Activated B cell treated with CpG ODN at 0.5 μM for 24 hours (primary cell): ENCODE measurements around the gene UPB1. TPM values are rescaled to one million over a fixed set of nuclear protein-coding genes. Genes with fewer than 3 reads are reported as not detected.

Experiments used
- ATAC-seq: fragments of 200-7000 bp; cut with Tn5 transposase; one replicate; pipeline ENCODE4 v1.10.0; 2021; ENCODE audit warnings: low read depth, mild to moderate bottlenecking, moderate library complexity
- CTCF ChIA-PET: fragments of 350-600 bp; sonication (Branson Sonifier 250); formaldehyde crosslinking; loops from one replicate; lab custom pipeline; 2021; ENCODE audit warnings: antibody characterized with exemption; lab: Charles Lee
- POLR2A ChIA-PET: fragments of 350-600 bp; sonication (Branson Sonifier 250); formaldehyde crosslinking; loops from one replicate; lab custom pipeline; 2021; ENCODE audit warnings: antibody characterized with exemption; lab: Charles Lee
- DNase-seq: peaks from one replicate; pipeline ENCODE4 v3.0.0; 2022
- H3K27ac Mint-ChIP-seq: one replicate; pipeline ENCODE4 v1.8.0; 2020; ENCODE audit warnings: mixed read lengths
- H3K27me3 Mint-ChIP-seq: one replicate; pipeline ENCODE4 v1.8.0; 2021; ENCODE audit warnings: mixed read lengths
- H3K36me3 Mint-ChIP-seq: one replicate; pipeline ENCODE4 v1.8.0; 2021; ENCODE audit warnings: low read depth, mixed read lengths
- H3K4me1 Mint-ChIP-seq: one replicate; pipeline ENCODE4 v1.8.0; 2021; ENCODE audit warnings: mixed read lengths
- H3K4me3 Mint-ChIP-seq: one replicate; pipeline ENCODE4 v1.8.0; 2020; ENCODE audit warnings: mild to moderate bottlenecking, mixed read lengths
- H3K9me3 Mint-ChIP-seq: one replicate; pipeline ENCODE4 v1.8.0; 2020; ENCODE audit warnings: mixed read lengths
- CTCF ChIP-seq: fragments of 200-600 bp; IDR thresholded peaks from one replicate; pipeline ENCODE4 v1.8.0; 2022; ENCODE audit warnings: antibody characterized with exemption, mild to moderate bottlenecking
- intact Hi-C: fragments of 100-400 bp; cut with micrococcal nuclease; formaldehyde crosslinking; loops from one replicate; pipeline ENCODE4 v1.15.1; 2024
- total RNA-seq: library from RNA; stranded (reverse); gene quantifications from 2 replicates; pipeline ENCODE4 v1.2.3, GENCODE V29; 2022

The UPB1 gene
- total RNA-seq, 1 donor from 2014 or later = 1.3 TPM

- no peak for DNase-seq
- intact Hi-C loops = loop anchor here (2.0 kb wide), 1 partner anchor 53 kb away; the partner anchor contains the start of genes GUCD1 and SNRPD3
- ChIA-PET POLR2A (interaction anchor here (1.4 to 1.9 kb wide), 3 partner anchors 68 to 78 kb away, joined by 15 to 21 read pairs (median 16); partner anchors contain the start of gene ADORA2A), CTCF (interaction anchor here (0.7 to 3.8 kb wide), 13 partner anchors 10 to 177 kb away, joined by 3 to 58 read pairs (median 8); partner anchors contain the start of gene ADORA2A)
- Mint-ChIP-seq H3K4me3 (no peak overlapping the region), H3K4me1 (peaks cover 36% of the 10 kb centered on the region), H3K36me3 (no peaks in the 10 kb centered on the region), H3K27me3 (no peaks in the 10 kb centered on the region), H3K27ac (no peak overlapping the region), H3K9me3 (no peaks in the 10 kb centered on the region)
- no peak for ATAC-seq
- no peak for TF ChIP-seq CTCF
These were observed 6.9 kb downstream of the UPB1 start for GRCh38 chr22:24502034-24502433.

- Mint-ChIP-seq H3K27ac (no peak overlapping the region), H3K27me3 (no peaks in the 10 kb centered on the region), H3K4me3 (no peak overlapping the region), H3K36me3 (no peaks in the 10 kb centered on the region), H3K9me3 (no peaks in the 10 kb centered on the region), H3K4me1 (peaks cover 41% of the 10 kb centered on the region)
- POLR2A ChIA-PET = interaction anchor here (0.6 to 1.9 kb wide), 6 partner anchors 21 to 104 kb away, joined by 3 to 21 read pairs (median 10); partner anchors contain the start of gene ADORA2A
- intact Hi-C loops = loop anchor here (2.0 kb wide), 1 partner anchor 52 kb away; the partner anchor contains the start of genes GUCD1 and SNRPD3
- CTCF ChIA-PET = interaction anchor here (0.7 to 3.8 kb wide), 16 partner anchors 9 to 178 kb away, joined by 3 to 58 read pairs (median 4); partner anchors contain the start of gene ADORA2A
- no peak for DNase-seq
- no peak for ATAC-seq
- TF ChIP-seq CTCF = no peak
These were observed 7.4 kb downstream of the UPB1 start for GRCh38 chr22:24502541-24502940.

GRCh38 chr22:24503137-24503842 lies 8.2 kb downstream of the UPB1 start:
- peak; percentile 18 for TF ChIP-seq CTCF
- intact Hi-C loops = loop anchor here (1.0 to 2.0 kb wide), 7 partner anchors 8 to 82 kb away; partner anchors contain the start of genes GUCD1 and SNRPD3
- ChIA-PET POLR2A (interaction anchor here (0.6 to 1.9 kb wide), 7 partner anchors 18 to 104 kb away, joined by 3 to 21 read pairs (median 5); partner anchors contain the start of gene ADORA2A), CTCF (interaction anchor here (1.0 to 3.8 kb wide), 15 partner anchors 9 to 179 kb away, joined by 3 to 58 read pairs (median 5); partner anchors contain the start of gene ADORA2A)
- H3K4me1 Mint-ChIP-seq = peaks cover 47% of the 10 kb centered on the region
- H3K27me3 Mint-ChIP-seq = no peaks in the 10 kb centered on the region
- DNase-seq = peak; percentile 73
- no peak overlapping the region for H3K4me3 Mint-ChIP-seq
- peak; percentile 95 for ATAC-seq
- H3K27ac Mint-ChIP-seq = peak overlapping the region; percentile 32
- no peaks in the 10 kb centered on the region for H3K9me3 Mint-ChIP-seq
- H3K36me3 Mint-ChIP-seq = no peaks in the 10 kb centered on the region

GRCh38 chr22:24503843-24504338 lies 8.8 kb downstream of the UPB1 start:
- no peaks in the 10 kb centered on the region for H3K9me3 Mint-ChIP-seq
- ChIA-PET POLR2A (interaction anchor here (0.5 to 1.9 kb wide), 6 partner anchors 18 to 77 kb away, joined by 3 to 21 read pairs (median 4); partner anchors contain the start of gene ADORA2A), CTCF (interaction anchor here (1.2 to 3.8 kb wide), 12 partner anchors 11 to 179 kb away, joined by 3 to 58 read pairs (median 8); partner anchors contain the start of gene ADORA2A)
- intact Hi-C loops = loop anchor here (1.0 to 2.0 kb wide), 7 partner anchors 7 to 83 kb away; partner anchors contain the start of genes GUCD1 and SNRPD3
- no peak for DNase-seq
- no peak for ATAC-seq
- H3K4me3 Mint-ChIP-seq = no peak overlapping the region
- peak overlapping the region; percentile 32 for H3K27ac Mint-ChIP-seq
- TF ChIP-seq CTCF = no peak
- no peaks in the 10 kb centered on the region for H3K36me3 Mint-ChIP-seq
- peaks cover 50% of the 10 kb centered on the region for H3K4me1 Mint-ChIP-seq
- H3K27me3 Mint-ChIP-seq = no peaks in the 10 kb centered on the region
